DMS153 treated with DMSO at 0.1 percent for 48 hours (cell line): ENCODE results near the gene EFNA5.

ENCODE experiments used
- DNase-seq: peaks from one replicate; lab custom pipeline; 2025; ENCODE audit not compliant: unreplicated experiment; lab: John Stamatoyannopoulos, UW

Gene EFNA5

GRCh38 chr5:107341376-107342084 is 329.2 kb downstream of the EFNA5 start:
- no peak for DNase-seq

GRCh38 chr5:107340631-107341030 is 330.1 kb downstream of the EFNA5 start:
- no peak for DNase-seq

GRCh38 chr5:107338335-107338734 is 332.4 kb downstream of the EFNA5 start:
- DNase-seq = no peak

- DNase-seq = no peak
These were observed 333.5 kb downstream of the EFNA5 start for GRCh38 chr5:107337281-107337680.

- DNase-seq = no peak
These were observed 338.9 kb downstream of the EFNA5 start for GRCh38 chr5:107331882-107332281.

- no peak for DNase-seq
These were observed 339.4 kb downstream of the EFNA5 start for GRCh38 chr5:107331312-107331711.

GRCh38 chr5:107330903-107331302 is 339.8 kb downstream of the EFNA5 start:
- no peak for DNase-seq

GRCh38 chr5:107329850-107330249 is 340.9 kb downstream of the EFNA5 start:
- DNase-seq = no peak
